HepG2 (cell line): ENCODE results near the gene NID2. TPM values are rescaled to one million over a fixed set of nuclear protein-coding genes. Genes with fewer than 3 reads are reported as not detected.

Source experiments
- BCL6 ChIP-seq: IDR thresholded peaks from 2 replicates; pipeline ENCODE4 v1.6.1; 2016; ENCODE audit warnings: missing genetic modification reagents, missing compliant biosample characterization
- CBX1 ChIP-seq: IDR thresholded peaks from one replicate; pipeline ENCODE4 v1.6.1; 2016; ENCODE audit warnings: antibody characterized with exemption, low read depth
- CBX5 ChIP-seq: sonication (generic); formaldehyde crosslinking; IDR thresholded peaks from 2 replicates; pipeline ENCODE4 v1.4.0; 2020; ENCODE audit warnings: missing genetic modification reagents, borderline replicate concordance
- CENPT ChIP-seq: sonication (generic); formaldehyde crosslinking; IDR thresholded peaks from 2 replicates; pipeline ENCODE4 v1.8.0; 2022; ENCODE audit warnings: low read depth, mild to moderate bottlenecking, moderate library complexity, missing genetic modification reagents
- GFI1 ChIP-seq: sonication (generic); formaldehyde crosslinking; IDR thresholded peaks from 2 replicates; pipeline ENCODE4 v1.5.0; 2020; ENCODE audit warnings: missing genetic modification reagents, mild to moderate bottlenecking, borderline replicate concordance
- NKX3-1 ChIP-seq: sonication (generic); formaldehyde crosslinking; IDR thresholded peaks from 2 replicates; pipeline ENCODE4 v1.5.0; 2020; ENCODE audit warnings: missing genetic modification reagents
- USF2 ChIP-seq, 2 experiments: sonication (generic) in 1 of 2; formaldehyde crosslinking in 1 of 2; IDR thresholded peaks; 2 replicates each; pipeline versions ENCODE4 v1.5.1 to v1.6.1; 2011 to 2020; ENCODE audit warnings: borderline replicate concordance in 1 of 2, low read depth in 1 of 2, low read length in 1 of 2, mild to moderate bottlenecking in 1 of 2, missing genetic modification reagents in 1 of 2, moderate library complexity in 1 of 2
- ZBTB26 ChIP-seq: IDR thresholded peaks from 2 replicates; pipeline ENCODE4 v1.6.1; 2016; ENCODE audit warnings: missing compliant biosample characterization, missing genetic modification reagents, borderline replicate concordance
- ZEB1 ChIP-seq: IDR thresholded peaks from 2 replicates; pipeline ENCODE4 v1.6.1; 2012; ENCODE audit warnings: mild to moderate bottlenecking, low read depth, inconsistent platforms; ENCODE audit not compliant: insufficient replicate concordance
- ZNF441 ChIP-seq: sonication (generic); formaldehyde crosslinking; IDR thresholded peaks from 2 replicates; pipeline ENCODE4 v1.7.0; 2021; ENCODE audit warnings: missing genetic modification reagents, borderline replicate concordance
- ZNF770 ChIP-seq: sonication (generic); formaldehyde crosslinking; IDR thresholded peaks from 2 replicates; pipeline ENCODE4 v1.5.0; 2020; ENCODE audit warnings: mild to moderate bottlenecking, missing genetic modification reagents
- polyA plus RNA-seq, 8 experiments: library from polyadenylated mRNA; depleted of rRNA in 3 of 8; stranded (reverse) in 7 of 8; unstranded in 1 of 8; fragments of >200 nt; fragmentation: Illumina TruSeq in 4 of 8; extraction: Trizol in 4 of 8; gene quantifications; 2 replicates each; pipeline versions ENCODE4 v1.2.1 to v1.2.3, GENCODE V29; 2011 to 2016; ENCODE audit warnings: low read depth in 4 of 8, missing spikeins in 1 of 8, mixed read lengths in 1 of 8; ENCODE audit not compliant: insufficient read depth in 1 of 8
- total RNA-seq, 5 experiments: library from RNA; depleted of rRNA; stranded (reverse); fragments of >200 nt; fragmentation: Illumina TruSeq; extraction: Trizol; gene quantifications; 2 replicates each; pipeline ENCODE4 v1.2.3, GENCODE V29; 2016; ENCODE audit warnings: low read depth in 1 of 5
- TF ChIP-seq, protein P1 (sequence below): sonication (generic); formaldehyde crosslinking; IDR thresholded peaks from 2 replicates; pipeline ENCODE4 v1.8.0; 2022; ENCODE audit warnings: mild to moderate bottlenecking, missing genetic modification reagents; ENCODE audit not compliant: insufficient replicate concordance
- TF ChIP-seq, protein P2 (sequence below): sonication (generic); formaldehyde crosslinking; IDR thresholded peaks from 2 replicates; pipeline ENCODE4 v1.8.1; 2023; ENCODE audit warnings: mild to moderate bottlenecking, missing genetic modification reagents, borderline replicate concordance
- TF ChIP-seq, protein P3 (sequence below): sonication (generic); formaldehyde crosslinking; conservative IDR thresholded peaks from 2 replicates; pipeline ENCODE4 v1.4.0; 2020; ENCODE audit warnings: missing genetic modification reagents

The NID2 gene
- total and polyA plus RNA-seq, 2 of the 13 experiments (the other 11 are each of a cell fraction or from before 2014, with no cell fraction given), result 0.11 TPM; not detected in 1

GRCh38 chr14:51989293-51990234, 79.3 kb downstream of the NID2 start, which contains the start of gene RTRAF (continued):
- TF ChIP-seq ZNF770 (CRISPR knock-in tag) (no peak), CENPT (no peak), CBX1 (peak; percentile 71), GFI1 (CRISPR knock-in tag) (no peak), NKX3-1 (CRISPR knock-in tag) (no peak), CBX5 (peak; percentile 30; the same call in 1 of the 2 replicates), ZBTB26 (peak; percentile 65; the same call in 1 of the 2 replicates), USF2 (IDR thresholded peaks at IDR 0.05; ENCODE audit: low read depth, low read length) (no peak), USF2 (CRISPR knock-in tag; IDR thresholded peaks at IDR 0.05; ENCODE audit: borderline replicate concordance) (no peak), ZEB1 (no peak), ZNF441 (CRISPR knock-in tag) (no peak), BCL6 (CRISPR knock-in tag) (0 out of 2 replicates have a peak, but pooled peaks have one; percentile 22)
- TF ChIP-seq, protein P1, sequence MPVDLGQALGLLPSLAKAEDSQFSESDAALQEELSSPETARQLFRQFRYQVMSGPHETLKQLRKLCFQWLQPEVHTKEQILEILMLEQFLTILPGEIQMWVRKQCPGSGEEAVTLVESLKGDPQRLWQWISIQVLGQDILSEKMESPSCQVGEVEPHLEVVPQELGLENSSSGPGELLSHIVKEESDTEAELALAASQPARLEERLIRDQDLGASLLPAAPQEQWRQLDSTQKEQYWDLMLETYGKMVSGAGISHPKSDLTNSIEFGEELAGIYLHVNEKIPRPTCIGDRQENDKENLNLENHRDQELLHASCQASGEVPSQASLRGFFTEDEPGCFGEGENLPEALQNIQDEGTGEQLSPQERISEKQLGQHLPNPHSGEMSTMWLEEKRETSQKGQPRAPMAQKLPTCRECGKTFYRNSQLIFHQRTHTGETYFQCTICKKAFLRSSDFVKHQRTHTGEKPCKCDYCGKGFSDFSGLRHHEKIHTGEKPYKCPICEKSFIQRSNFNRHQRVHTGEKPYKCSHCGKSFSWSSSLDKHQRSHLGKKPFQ (CRISPR knock-in tag), result peak; percentile 59
- TF ChIP-seq, protein P2, sequence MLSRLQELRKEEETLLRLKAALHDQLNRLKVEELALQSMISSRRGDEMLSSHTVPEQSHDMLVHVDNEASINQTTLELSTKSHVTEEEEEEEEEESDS (CRISPR knock-in tag), result 0 out of 2 replicates have a peak, but pooled peaks have one; percentile 26
- TF ChIP-seq, protein P3, sequence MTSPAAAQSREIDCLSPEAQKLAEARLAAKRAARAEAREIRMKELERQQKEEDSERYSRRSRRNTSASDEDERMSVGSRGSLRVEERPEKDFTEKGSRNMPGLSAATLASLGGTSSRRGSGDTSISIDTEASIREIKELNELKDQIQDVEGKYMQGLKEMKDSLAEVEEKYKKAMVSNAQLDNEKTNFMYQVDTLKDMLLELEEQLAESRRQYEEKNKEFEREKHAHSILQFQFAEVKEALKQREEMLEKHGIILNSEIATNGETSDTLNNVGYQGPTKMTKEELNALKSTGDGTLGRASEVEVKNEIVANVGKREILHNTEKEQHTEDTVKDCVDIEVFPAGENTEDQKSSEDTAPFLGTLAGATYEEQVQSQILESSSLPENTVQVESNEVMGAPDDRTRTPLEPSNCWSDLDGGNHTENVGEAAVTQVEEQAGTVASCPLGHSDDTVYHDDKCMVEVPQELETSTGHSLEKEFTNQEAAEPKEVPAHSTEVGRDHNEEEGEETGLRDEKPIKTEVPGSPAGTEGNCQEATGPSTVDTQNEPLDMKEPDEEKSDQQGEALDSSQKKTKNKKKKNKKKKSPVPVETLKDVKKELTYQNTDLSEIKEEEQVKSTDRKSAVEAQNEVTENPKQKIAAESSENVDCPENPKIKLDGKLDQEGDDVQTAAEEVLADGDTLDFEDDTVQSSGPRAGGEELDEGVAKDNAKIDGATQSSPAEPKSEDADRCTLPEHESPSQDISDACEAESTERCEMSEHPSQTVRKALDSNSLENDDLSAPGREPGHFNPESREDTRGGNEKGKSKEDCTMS (CRISPR knock-in tag), result no peak
